Endodermal cell (in vitro differentiated cells): Measurements from ENCODE around the gene CD300H. TPM values are rescaled to one million over a fixed set of nuclear protein-coding genes. Genes with fewer than 3 reads are reported as not detected.
"Not testable (repeated sequence)": the region's sequence is repeated elsewhere in the genome, so short reads cannot be mapped to it uniquely, and the experiment has no call there.

ENCODE experiments used
- DNase-seq: peaks from one replicate; pipeline ENCODE4 v3.0.0-alpha.2; 2017
- H3K27ac ChIP-seq: 2 replicates; pipeline ENCODE4 v1.5.1; 2013; ENCODE audit warnings: mild to moderate bottlenecking, low read depth, low read length, moderate library complexity
- H3K27me3 ChIP-seq: 2 replicates; pipeline ENCODE4 v1.6.1; 2013; ENCODE audit warnings: mild to moderate bottlenecking, low read length, moderate library complexity; ENCODE audit not compliant: insufficient read depth, control insufficient read depth, poor library complexity, severe bottlenecking
- H3K36me3 ChIP-seq: 2 replicates; pipeline ENCODE4 v1.7.0; 2013; ENCODE audit warnings: mild to moderate bottlenecking, low read length, moderate library complexity; ENCODE audit not compliant: control insufficient read depth, insufficient read depth
- H3K4me1 ChIP-seq: one replicate; pipeline ENCODE4 v1.7.0; 2013; ENCODE audit warnings: low read length; ENCODE audit not compliant: control insufficient read depth, insufficient read depth
- H3K4me3 ChIP-seq: 2 replicates; pipeline ENCODE4 v1.5.1; 2013; ENCODE audit warnings: mild to moderate bottlenecking, low read length, moderate library complexity
- H3K9ac ChIP-seq: 2 replicates; pipeline ENCODE4 v1.6.1; 2013; ENCODE audit warnings: mild to moderate bottlenecking, low read length, moderate library complexity; ENCODE audit not compliant: poor library complexity, severe bottlenecking; ENCODE audit errors: extremely low read depth
- H3K9me3 ChIP-seq: 2 replicates; pipeline ENCODE4 v1.6.1; 2013; ENCODE audit warnings: mild to moderate bottlenecking, low read length, moderate library complexity; ENCODE audit not compliant: control insufficient read depth
- H3K27ac Mint-ChIP-seq: 2 replicates; pipeline ENCODE4 v1.8.0; 2020; ENCODE audit warnings: mixed read lengths
- H3K27me3 Mint-ChIP-seq: 2 replicates; pipeline ENCODE4 v1.8.0; 2021; ENCODE audit warnings: mild to moderate bottlenecking, mixed read lengths; ENCODE audit not compliant: insufficient read depth
- H3K36me3 Mint-ChIP-seq: 2 replicates; pipeline ENCODE4 v1.8.0; 2020; ENCODE audit warnings: low read depth, mixed read lengths
- H3K4me1 Mint-ChIP-seq: 2 replicates; pipeline ENCODE4 v1.8.0; 2020; ENCODE audit warnings: mixed read lengths
- H3K4me3 Mint-ChIP-seq: 2 replicates; pipeline ENCODE4 v1.8.0; 2020; ENCODE audit warnings: mild to moderate bottlenecking, moderate library complexity, mixed read lengths
- H3K9me3 Mint-ChIP-seq: 2 replicates; pipeline ENCODE4 v1.8.0; 2020; ENCODE audit warnings: mild to moderate bottlenecking, mixed read lengths
- WGBS, 2 experiments: methylation state at CpG; one replicate each; pipeline versions ENCODE4 v1.1.5 to v1.1.7; 2013; ENCODE audit warnings: missing lambda C conversion rate in 2 of 2, mixed read lengths in 1 of 2; ENCODE audit not compliant: insufficient coverage in 1 of 2, insufficient read length in 1 of 2; 5-methylcytosine and 5-hydroxymethylcytosine counted together
- total RNA-seq, 2 donors: library from RNA; stranded (reverse); fragmentation: NEBNext Ultra II Directional in 1 of 2; extraction: Animal tissue kit (Norgen Biotek cat#: 25700) in 1 of 2; gene quantifications; 2 replicates in 1 of 2; 3 replicates in 1 of 2; pipeline ENCODE4 v1.2.1, GENCODE V29; 2021
- TF ChIP-seq, protein P1 (sequence below): fragments of 200-600 bp; sonication (generic); conservative IDR thresholded peaks from 2 replicates; pipeline ENCODE4 v1.5.0; 2021; ENCODE audit warnings: antibody characterized with exemption, mild to moderate bottlenecking

CD300H gene
- total RNA-seq, 2 donors from 2014 or later, result not detected

DNA sequence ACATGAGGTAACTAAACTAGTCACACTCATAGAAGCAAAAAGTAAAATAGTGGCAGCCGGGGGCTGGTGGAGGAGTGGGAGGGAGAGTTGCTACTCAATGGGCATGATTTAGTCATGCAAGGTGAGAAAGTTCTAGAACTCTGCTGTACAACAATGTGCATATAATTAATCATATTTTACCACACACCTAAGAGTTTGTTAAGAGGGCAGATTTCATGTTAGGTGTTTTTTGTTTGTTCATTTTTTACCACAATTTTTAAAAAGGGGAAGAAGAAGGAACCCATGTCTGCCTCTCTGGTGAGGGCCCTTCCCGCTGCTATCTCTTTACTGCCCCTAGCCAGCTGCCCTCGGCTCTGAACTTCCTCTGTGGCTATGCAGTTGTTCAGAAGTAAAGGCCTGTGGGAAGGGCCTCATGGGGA is 47.3 kb downstream of the CD300H start:
- peaks cover 39% of the 10 kb centered on the region for H3K27me3 Mint-ChIP-seq
- peaks cover 16% of the 10 kb centered on the region for H3K9me3 Mint-ChIP-seq
- H3K27ac Mint-ChIP-seq, result no peak overlapping the region

DNA sequence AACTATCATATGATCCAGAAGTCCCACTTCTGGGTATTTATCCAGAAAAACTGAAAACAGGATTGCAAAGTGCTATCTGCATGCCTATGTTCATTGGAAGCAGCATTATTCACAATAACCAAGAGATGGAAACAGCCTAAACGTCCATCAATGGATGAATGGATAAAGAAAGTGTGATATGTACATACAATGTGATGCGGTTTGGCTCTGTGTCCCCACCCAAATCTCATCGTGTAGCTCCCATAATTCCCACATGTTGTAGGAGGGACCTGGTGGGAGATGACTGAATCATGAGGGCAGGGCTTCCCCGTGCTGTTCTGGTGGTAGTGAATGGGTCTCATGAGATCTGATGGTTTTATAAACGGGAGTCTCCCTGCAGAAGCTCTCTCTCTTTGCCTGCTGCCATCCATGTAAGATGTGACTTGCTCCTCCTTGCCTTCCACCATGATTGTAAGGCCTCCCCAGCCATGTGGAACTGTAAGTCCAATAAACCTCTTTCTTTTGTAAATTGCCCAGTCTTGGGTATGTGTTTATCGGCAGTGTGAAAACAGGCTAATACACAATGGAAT is 48.8 kb downstream of the CD300H start:
- H3K4me3 Mint-ChIP-seq, H3K4me3 ChIP-seq, H3K4me1 Mint-ChIP-seq, H3K4me1 ChIP-seq, H3K9ac ChIP-seq, H3K36me3 ChIP-seq, H3K36me3 Mint-ChIP-seq, H3K27ac ChIP-seq, DNase-seq, H3K27ac Mint-ChIP-seq, H3K27me3 ChIP-seq: not testable (repeated sequence)
- Mint-ChIP-seq H3K9me3 (peaks cover 30% of the 10 kb centered on the region), H3K27me3 (peaks cover 36% of the 10 kb centered on the region)
- WGBS, 2 experiments, result 77 to 80% methylated on average over 3 to 6 of the region's 6 CpGs
- peaks cover 15% of the 10 kb centered on the region for H3K9me3 ChIP-seq

More for the DNA sequence above, 47.3 kb downstream of the CD300H start:
- no peaks in the 10 kb centered on the region for H3K36me3 ChIP-seq
- 87% methylated on average over 3 of the region's 3 CpGs; no CpG with 5 or more reads in 1 of the 2 experiments for WGBS, 2 experiments
- no peaks in the 10 kb centered on the region for H3K36me3 Mint-ChIP-seq
- no peak overlapping the region for H3K4me3 Mint-ChIP-seq
- H3K27me3 ChIP-seq, result peaks cover 9% of the 10 kb centered on the region
- no peak for DNase-seq
- H3K4me1 ChIP-seq, result no peaks in the 10 kb centered on the region
- TF ChIP-seq, protein P1, sequence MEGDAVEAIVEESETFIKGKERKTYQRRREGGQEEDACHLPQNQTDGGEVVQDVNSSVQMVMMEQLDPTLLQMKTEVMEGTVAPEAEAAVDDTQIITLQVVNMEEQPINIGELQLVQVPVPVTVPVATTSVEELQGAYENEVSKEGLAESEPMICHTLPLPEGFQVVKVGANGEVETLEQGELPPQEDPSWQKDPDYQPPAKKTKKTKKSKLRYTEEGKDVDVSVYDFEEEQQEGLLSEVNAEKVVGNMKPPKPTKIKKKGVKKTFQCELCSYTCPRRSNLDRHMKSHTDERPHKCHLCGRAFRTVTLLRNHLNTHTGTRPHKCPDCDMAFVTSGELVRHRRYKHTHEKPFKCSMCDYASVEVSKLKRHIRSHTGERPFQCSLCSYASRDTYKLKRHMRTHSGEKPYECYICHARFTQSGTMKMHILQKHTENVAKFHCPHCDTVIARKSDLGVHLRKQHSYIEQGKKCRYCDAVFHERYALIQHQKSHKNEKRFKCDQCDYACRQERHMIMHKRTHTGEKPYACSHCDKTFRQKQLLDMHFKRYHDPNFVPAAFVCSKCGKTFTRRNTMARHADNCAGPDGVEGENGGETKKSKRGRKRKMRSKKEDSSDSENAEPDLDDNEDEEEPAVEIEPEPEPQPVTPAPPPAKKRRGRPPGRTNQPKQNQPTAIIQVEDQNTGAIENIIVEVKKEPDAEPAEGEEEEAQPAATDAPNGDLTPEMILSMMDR, result no peak
- H3K9me3 ChIP-seq, result peaks cover under 1% of the 10 kb centered on the region
- no peak overlapping the region for H3K27ac ChIP-seq
- no peak overlapping the region for H3K9ac ChIP-seq
- H3K4me1 Mint-ChIP-seq, result no peaks in the 10 kb centered on the region
- H3K4me3 ChIP-seq, result no peak overlapping the region

DNA sequence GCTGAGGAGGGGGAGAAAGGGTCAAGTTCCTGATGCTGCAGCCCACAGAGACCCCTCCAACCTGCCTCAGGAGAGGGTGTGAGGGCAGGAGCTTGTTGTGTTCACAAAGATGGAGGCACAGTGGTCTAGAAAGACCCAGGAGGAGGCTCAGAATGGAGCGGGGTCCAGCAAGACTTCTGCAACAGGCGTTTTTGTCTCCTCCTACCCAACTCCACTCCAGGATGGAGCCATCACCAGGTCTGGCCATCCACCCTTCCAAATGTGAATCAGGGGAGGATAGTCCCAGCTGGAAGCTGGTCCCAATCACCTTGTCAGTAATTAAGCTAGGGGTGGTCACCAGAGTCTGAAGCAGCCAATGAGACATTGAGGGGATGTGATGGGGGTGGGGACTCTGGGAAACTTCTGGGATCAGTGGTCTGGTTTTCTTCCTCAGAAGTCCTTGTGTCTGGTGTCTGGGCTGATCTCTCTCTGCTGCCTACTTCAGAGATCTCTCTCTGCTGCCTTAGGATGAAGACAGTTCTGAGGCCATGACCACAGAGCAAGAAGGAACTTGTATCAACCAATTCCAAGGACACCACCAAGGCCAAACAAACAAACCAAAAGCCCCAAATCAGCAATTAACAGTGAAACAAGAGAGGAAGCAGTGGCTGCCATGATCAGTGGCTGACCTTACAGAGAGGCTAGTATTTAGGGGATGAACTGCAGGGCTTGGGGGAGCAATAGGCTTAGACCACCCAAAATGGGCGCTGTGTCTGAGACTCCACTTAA is 50.6 kb downstream of the CD300H start:
- Mint-ChIP-seq H3K36me3 (peaks cover 9% of the 10 kb centered on the region), H3K27ac (no peak overlapping the region), H3K4me3 (no peak overlapping the region), H3K9me3 (peaks cover 22% of the 10 kb centered on the region), H3K27me3 (peaks cover 34% of the 10 kb centered on the region), H3K4me1 (no peaks in the 10 kb centered on the region)
- no peak overlapping the region for H3K4me3 ChIP-seq
- H3K4me1 ChIP-seq, result no peaks in the 10 kb centered on the region
- peaks cover 10% of the 10 kb centered on the region for H3K27me3 ChIP-seq
- H3K36me3 ChIP-seq, result no peaks in the 10 kb centered on the region
- no peak overlapping the region for H3K9ac ChIP-seq
- H3K9me3 ChIP-seq, result peaks cover 15% of the 10 kb centered on the region
- TF ChIP-seq, protein P1, result no peak
- no peak for DNase-seq
- 80 to 82% methylated on average over 1 to 3 of the region's 3 CpGs for WGBS, 2 experiments
- no peak overlapping the region for H3K27ac ChIP-seq
